ENCODE data around the gene ANKRD10.

The ANKRD10 gene

DNA sequence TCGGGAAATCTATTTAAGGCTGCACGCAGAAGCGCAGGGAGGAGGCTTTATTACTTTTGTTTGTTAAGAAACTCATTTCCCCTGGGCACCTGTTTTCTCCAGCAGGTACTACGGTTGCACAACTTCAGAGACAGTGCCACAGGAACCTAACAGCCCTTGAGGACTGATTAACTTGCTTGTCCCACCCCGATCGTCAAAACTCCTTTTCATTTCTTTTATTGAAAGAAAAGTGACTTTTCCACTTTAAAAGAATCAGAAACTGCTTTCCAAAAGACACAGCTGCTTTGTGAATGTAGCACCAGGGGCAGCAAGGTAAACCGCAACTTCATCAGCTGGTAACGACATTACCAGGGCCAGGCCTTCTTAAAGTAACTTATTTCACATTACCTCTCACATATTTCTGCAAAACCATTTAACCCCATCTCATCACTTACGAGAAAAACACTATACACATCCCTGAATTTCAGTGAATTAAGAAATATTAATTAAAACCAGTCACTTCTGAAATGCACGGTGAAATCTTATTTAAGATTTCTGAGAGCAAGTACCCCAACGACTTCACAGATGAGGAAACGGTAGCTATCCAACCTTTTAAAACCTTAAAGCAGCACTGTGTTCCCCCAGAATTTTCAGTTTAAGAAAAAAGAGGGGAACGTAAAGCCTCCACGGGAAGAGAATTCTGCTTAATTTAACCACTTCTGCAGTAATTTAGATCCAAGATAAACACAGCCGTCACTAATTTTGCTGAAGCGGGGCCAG, 1.4 kb downstream of the ANKRD10 start:
- peak overlapping the region; percentile 100 for H3K4me3 ChIP-seq (ENCODE audit: low read depth, low read length)
- peak overlapping the region; percentile 76 for H3K14ac ChIP-seq (ENCODE audit: low read length)
- H3K79me2 ChIP-seq (ENCODE audit: control insufficient read depth, insufficient read depth, low read length, poor library complexity): peaks cover 34% of the 10 kb centered on the region
- H2AK5ac ChIP-seq (ENCODE audit: low read length): no peak overlapping the region
- peak overlapping the region; percentile 79 for H2BK120ac ChIP-seq (ENCODE audit: insufficient read depth, low read length, poor library complexity)
- H3K27ac ChIP-seq (ENCODE audit: low read depth, low read length): peak overlapping the region; percentile 100
- no peak overlapping the region for H2BK12ac ChIP-seq (ENCODE audit: low read length)
- no peak overlapping the region for H3K23ac ChIP-seq (ENCODE audit: low read length)
- peak overlapping the region; percentile 98 for H4K91ac ChIP-seq (ENCODE audit: low read depth, low read length)
- H3K9ac ChIP-seq (ENCODE audit: low read length): peak overlapping the region; percentile 100
- H3K4ac ChIP-seq (ENCODE audit: low read depth, low read length): peak overlapping the region; percentile 96
- no peaks in the 10 kb centered on the region for H3K27me3 ChIP-seq (ENCODE audit: insufficient read depth, low read length)
- peaks cover 3 to 9% of the 10 kb centered on the region in 2 experiments for H3K4me1 ChIP-seq (ENCODE audit: control insufficient read depth in 1 of 2, insufficient read depth in 2 of 2, low read length in 2 of 2)
- 100% methylated on average over 1 of the region's 16 CpGs for WGBS (ENCODE audit: extremely low coverage, insufficient coverage, insufficient read length)
- DNase-seq: peak in 1 of 2 donors; percentile 32
- peak overlapping the region; percentile 94 for H4K8ac ChIP-seq (ENCODE audit: low read depth, low read length)
- no peak overlapping the region for H2AFZ ChIP-seq (ENCODE audit: insufficient read depth, low read length, poor library complexity)
- H3K79me1 ChIP-seq (ENCODE audit: low read length): peaks cover 16% of the 10 kb centered on the region
- peak overlapping the region; percentile 84 for H3K18ac ChIP-seq (ENCODE audit: low read length)
- H3K4me2 ChIP-seq (ENCODE audit: low read length): peak overlapping the region; percentile 90
- H2BK5ac ChIP-seq (ENCODE audit: low read depth, low read length, poor library complexity): peak overlapping the region; percentile 95
- H3K9me3 ChIP-seq (ENCODE audit: insufficient read depth, low read depth, low read length): no peaks in the 10 kb centered on the region
- peaks cover 6 to 10% of the 10 kb centered on the region in 2 experiments for H3K36me3 ChIP-seq (ENCODE audit: control insufficient read depth in 1 of 2, insufficient read depth in 2 of 2, low read length in 2 of 2)
- H4K12ac ChIP-seq (ENCODE audit: low read depth, low read length): no peak overlapping the region

DNA sequence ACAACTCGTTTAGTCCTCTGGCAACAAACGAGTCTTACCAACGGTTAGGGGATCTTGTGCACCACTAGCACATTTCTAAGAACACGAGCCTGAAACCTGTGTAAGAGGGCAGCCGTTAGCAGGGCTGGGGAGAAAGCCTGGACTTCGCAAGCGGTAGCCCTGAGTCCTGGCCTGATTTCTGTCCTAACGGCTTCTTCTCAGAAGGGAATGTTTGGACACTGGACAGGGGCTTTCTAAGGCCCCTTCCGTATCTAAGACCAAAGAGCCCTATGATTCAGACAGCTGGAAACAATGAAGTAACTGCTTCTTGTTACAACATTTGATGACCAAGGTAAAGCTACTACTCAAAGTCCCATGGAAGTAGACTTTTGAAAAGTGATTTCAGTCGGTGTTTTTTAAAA, 2.2 kb downstream of the ANKRD10 start:
- H2BK12ac ChIP-seq (ENCODE audit: low read length): no peak overlapping the region
- H3K4me3 ChIP-seq (ENCODE audit: low read depth, low read length): no peak overlapping the region
- H3K79me1 ChIP-seq (ENCODE audit: low read length): peaks cover 16% of the 10 kb centered on the region
- peak overlapping the region; percentile 60 for H3K4ac ChIP-seq (ENCODE audit: low read depth, low read length)
- no CpG with 5 or more reads among the region's 10 CpGs for WGBS (ENCODE audit: extremely low coverage, insufficient coverage, insufficient read length)
- no peak overlapping the region for H2AK5ac ChIP-seq (ENCODE audit: low read length)
- peaks cover 6 to 11% of the 10 kb centered on the region in 2 experiments for H3K36me3 ChIP-seq (ENCODE audit: control insufficient read depth in 1 of 2, insufficient read depth in 2 of 2, low read length in 2 of 2)
- no peak overlapping the region for H3K9ac ChIP-seq (ENCODE audit: low read length)
- H3K4me2 ChIP-seq (ENCODE audit: low read length): peak overlapping the region; percentile 41
- H4K12ac ChIP-seq (ENCODE audit: low read depth, low read length): no peak overlapping the region
- H3K14ac ChIP-seq (ENCODE audit: low read length): no peak overlapping the region
- H3K27me3 ChIP-seq (ENCODE audit: insufficient read depth, low read length): no peaks in the 10 kb centered on the region
- H3K79me2 ChIP-seq (ENCODE audit: control insufficient read depth, insufficient read depth, low read length, poor library complexity): peaks cover 37% of the 10 kb centered on the region
- no peak overlapping the region for H4K8ac ChIP-seq (ENCODE audit: low read depth, low read length)
- H3K27ac ChIP-seq (ENCODE audit: low read depth, low read length): no peak overlapping the region
- no peak overlapping the region for H2BK5ac ChIP-seq (ENCODE audit: low read depth, low read length, poor library complexity)
- peak; percentile 14 to 54 for DNase-seq
- no peaks in the 10 kb centered on the region for H3K9me3 ChIP-seq (ENCODE audit: insufficient read depth, low read depth, low read length)
- H3K18ac ChIP-seq (ENCODE audit: low read length): no peak overlapping the region
- no peak overlapping the region for H2AFZ ChIP-seq (ENCODE audit: insufficient read depth, low read length, poor library complexity)
- no peak overlapping the region for H2BK120ac ChIP-seq (ENCODE audit: insufficient read depth, low read length, poor library complexity)
- H4K91ac ChIP-seq (ENCODE audit: low read depth, low read length): no peak overlapping the region
- no peak overlapping the region for H3K23ac ChIP-seq (ENCODE audit: low read length)
- H3K4me1 ChIP-seq (ENCODE audit: control insufficient read depth in 1 of 2, insufficient read depth in 2 of 2, low read length in 2 of 2): peaks cover 6 to 10% of the 10 kb centered on the region in 2 experiments

- H2BK5ac ChIP-seq (ENCODE audit: low read depth, low read length, poor library complexity): no peak overlapping the region
- H3K79me2 ChIP-seq (ENCODE audit: control insufficient read depth, insufficient read depth, low read length, poor library complexity): peaks cover 37% of the 10 kb centered on the region
- H4K8ac ChIP-seq (ENCODE audit: low read depth, low read length): no peak overlapping the region
- peak in 1 of 2 donors; percentile 27 for DNase-seq
- peak overlapping the region; percentile 89 for H3K4ac ChIP-seq (ENCODE audit: low read depth, low read length)
- H3K79me1 ChIP-seq (ENCODE audit: low read length): peaks cover 16% of the 10 kb centered on the region
- no CpG with 5 or more reads among the region's 2 CpGs for WGBS (ENCODE audit: extremely low coverage, insufficient coverage, insufficient read length)
- H3K36me3 ChIP-seq (ENCODE audit: control insufficient read depth in 1 of 2, insufficient read depth in 2 of 2, low read length in 2 of 2): peaks cover 6 to 11% of the 10 kb centered on the region in 2 experiments
- H4K12ac ChIP-seq (ENCODE audit: low read depth, low read length): no peak overlapping the region
- H3K9me3 ChIP-seq (ENCODE audit: insufficient read depth, low read depth, low read length): no peaks in the 10 kb centered on the region
- peaks cover 6 to 8% of the 10 kb centered on the region in 2 experiments for H3K4me1 ChIP-seq (ENCODE audit: control insufficient read depth in 1 of 2, insufficient read depth in 2 of 2, low read length in 2 of 2)
- H2AK5ac ChIP-seq (ENCODE audit: low read length): no peak overlapping the region
- peak overlapping the region; percentile 8 for H3K4me2 ChIP-seq (ENCODE audit: low read length)
- H3K18ac ChIP-seq (ENCODE audit: low read length): no peak overlapping the region
- H3K9ac ChIP-seq (ENCODE audit: low read length): no peak overlapping the region
- no peak overlapping the region for H3K14ac ChIP-seq (ENCODE audit: low read length)
- no peak overlapping the region for H2BK12ac ChIP-seq (ENCODE audit: low read length)
- H3K23ac ChIP-seq (ENCODE audit: low read length): no peak overlapping the region
- no peaks in the 10 kb centered on the region for H3K27me3 ChIP-seq (ENCODE audit: insufficient read depth, low read length)
- no peak overlapping the region for H3K4me3 ChIP-seq (ENCODE audit: low read depth, low read length)
- H3K27ac ChIP-seq (ENCODE audit: low read depth, low read length): no peak overlapping the region
- H2AFZ ChIP-seq (ENCODE audit: insufficient read depth, low read length, poor library complexity): no peak overlapping the region
- H4K91ac ChIP-seq (ENCODE audit: low read depth, low read length): no peak overlapping the region
- no peak overlapping the region for H2BK120ac ChIP-seq (ENCODE audit: insufficient read depth, low read length, poor library complexity)
Observed at GRCh38 chr13:110911880-110912279, 3.0 kb downstream of the ANKRD10 start.

- WGBS (ENCODE audit: extremely low coverage, insufficient coverage, insufficient read length): no CpG with 5 or more reads among the region's 14 CpGs
Observed at GRCh38 chr13:110910013-110910890, 4.6 kb downstream of the ANKRD10 start.

More at GRCh38 chr13:110910013-110910890, 4.6 kb downstream of the ANKRD10 start:
- no peak overlapping the region for H2AK5ac ChIP-seq (ENCODE audit: low read length)
- H3K27me3 ChIP-seq (ENCODE audit: insufficient read depth, low read length): no peaks in the 10 kb centered on the region
- no peak overlapping the region for H2BK5ac ChIP-seq (ENCODE audit: low read depth, low read length, poor library complexity)
- H3K9me3 ChIP-seq (ENCODE audit: insufficient read depth, low read depth, low read length): no peaks in the 10 kb centered on the region
- H3K79me2 ChIP-seq (ENCODE audit: control insufficient read depth, insufficient read depth, low read length, poor library complexity): peaks cover 35% of the 10 kb centered on the region
- no peak overlapping the region for H3K23ac ChIP-seq (ENCODE audit: low read length)
- DNase-seq: no peak
- no peak overlapping the region for H2BK12ac ChIP-seq (ENCODE audit: low read length)
- no peak overlapping the region for H3K9ac ChIP-seq (ENCODE audit: low read length)
- H3K18ac ChIP-seq (ENCODE audit: low read length): no peak overlapping the region
- no peak overlapping the region for H2BK120ac ChIP-seq (ENCODE audit: insufficient read depth, low read length, poor library complexity)
- no peak overlapping the region for H3K14ac ChIP-seq (ENCODE audit: low read length)
- H4K91ac ChIP-seq (ENCODE audit: low read depth, low read length): no peak overlapping the region
- peaks cover 11% of the 10 kb centered on the region for H3K79me1 ChIP-seq (ENCODE audit: low read length)
- peaks cover 9 to 16% of the 10 kb centered on the region in 2 experiments for H3K36me3 ChIP-seq (ENCODE audit: control insufficient read depth in 1 of 2, insufficient read depth in 2 of 2, low read length in 2 of 2)
- H4K8ac ChIP-seq (ENCODE audit: low read depth, low read length): no peak overlapping the region
- peak overlapping the region; percentile 92 for H3K4ac ChIP-seq (ENCODE audit: low read depth, low read length)
- no peak overlapping the region for H3K4me3 ChIP-seq (ENCODE audit: low read depth, low read length)
- H3K4me1 ChIP-seq (ENCODE audit: control insufficient read depth in 1 of 2, insufficient read depth in 2 of 2, low read length in 2 of 2): peaks cover 6 to 8% of the 10 kb centered on the region in 2 experiments
- no peak overlapping the region for H3K27ac ChIP-seq (ENCODE audit: low read depth, low read length)
- H4K12ac ChIP-seq (ENCODE audit: low read depth, low read length): no peak overlapping the region
- no peak overlapping the region for H3K4me2 ChIP-seq (ENCODE audit: low read length)
- peak overlapping the region; percentile 23 for H2AFZ ChIP-seq (ENCODE audit: insufficient read depth, low read length, poor library complexity)
